ENCODE results near the gene FBF1.

Gene FBF1

GRCh38 chr17:75950421-75950820 is 9.6 kb upstream of the FBF1 start:
- Histone ChIP-seq H3K14ac (ENCODE audit: low read length in 2 of 2) (no peak overlapping the region), H3K4ac (ENCODE audit: low read depth in 1 of 2, low read length in 2 of 2) (no peak overlapping the region), H2AK5ac (ENCODE audit: low read length, severe bottlenecking) (no peak overlapping the region), H3K9me3 (ENCODE audit: control insufficient read depth, low read length) (no peaks in the 10 kb centered on the region), H2BK120ac (ENCODE audit: low read depth, low read length) (no peak overlapping the region), H3K18ac (ENCODE audit: low read depth in 1 of 2, low read length in 2 of 2) (no peak overlapping the region), H3K4me1 (ENCODE audit: control insufficient read depth, insufficient read depth, low read depth, low read length) (peaks cover 3% of the 10 kb centered on the region), H3K27me3 (ENCODE audit: control insufficient read depth in 1 of 2, insufficient read depth in 1 of 2, low read length in 2 of 2) (no peaks in the 10 kb centered on the region), H3K4me3 (ENCODE audit: insufficient read depth in 1 of 2, low read depth in 1 of 2, low read length in 2 of 2) (no peak overlapping the region), H3K9ac (ENCODE audit: low read length) (no peak overlapping the region), H2BK15ac (ENCODE audit: low read depth, poor library complexity, severe bottlenecking) (no peak overlapping the region), H4K8ac (ENCODE audit: low read length) (no peak overlapping the region), H2BK5ac (ENCODE audit: low read depth, low read length, poor library complexity, severe bottlenecking) (no peak overlapping the region), H3K79me1 (replicated peaks; ENCODE audit: low read length, poor library complexity, severe bottlenecking) (peaks cover 10% of the 10 kb centered on the region), H4K91ac (ENCODE audit: low read length) (no peak overlapping the region), H3K27ac (ENCODE audit: low read length, poor library complexity, severe bottlenecking) (no peak overlapping the region), H2BK12ac (ENCODE audit: low read length in 2 of 2) (no peak overlapping the region), H3K4me2 (ENCODE audit: low read length, poor library complexity, severe bottlenecking) (no peak overlapping the region), H3K23ac (ENCODE audit: low read length in 2 of 2) (peak overlapping the region in 1 of 2 experiments; percentile 9), H2AFZ (ENCODE audit: low read depth, low read length) (no peak overlapping the region), H3K36me3 (ENCODE audit: control insufficient read depth in 1 of 2, insufficient read depth in 2 of 2, low read depth in 1 of 2, low read length in 2 of 2) (peaks cover 60 to 91% of the 10 kb centered on the region in 2 experiments)
- DNase-seq, result no peak
- WGBS, result 97% methylated on average over 4 of the region's 6 CpGs

GRCh38 chr17:75945211-75945610 is 4.4 kb upstream of the FBF1 start:
- H2BK120ac ChIP-seq (ENCODE audit: low read depth, low read length), result no peak overlapping the region
- H2AFZ ChIP-seq (ENCODE audit: low read depth, low read length), result no peak overlapping the region
- no peak overlapping the region for H4K91ac ChIP-seq (ENCODE audit: low read length)
- no peak overlapping the region for H4K8ac ChIP-seq (ENCODE audit: low read length)
- H3K14ac ChIP-seq (ENCODE audit: low read length in 2 of 2), result no peak overlapping the region
- H3K27ac ChIP-seq (ENCODE audit: low read length, poor library complexity, severe bottlenecking), result no peak overlapping the region
- H3K4me1 ChIP-seq (ENCODE audit: control insufficient read depth, insufficient read depth, low read depth, low read length), result peaks cover 2% of the 10 kb centered on the region
- H3K36me3 ChIP-seq (ENCODE audit: control insufficient read depth in 1 of 2, insufficient read depth in 2 of 2, low read depth in 1 of 2, low read length in 2 of 2), result peaks cover 41 to 72% of the 10 kb centered on the region in 2 experiments
- H3K4me2 ChIP-seq (ENCODE audit: low read length, poor library complexity, severe bottlenecking), result no peak overlapping the region
- H3K4ac ChIP-seq (ENCODE audit: low read depth in 1 of 2, low read length in 2 of 2), result no peak overlapping the region
- no peak overlapping the region for H2BK12ac ChIP-seq (ENCODE audit: low read length in 2 of 2)
- H2BK15ac ChIP-seq (ENCODE audit: low read depth, poor library complexity, severe bottlenecking), result no peak overlapping the region
- no CpG with 5 or more reads among the region's 2 CpGs for WGBS
- no peak overlapping the region for H2BK5ac ChIP-seq (ENCODE audit: low read depth, low read length, poor library complexity, severe bottlenecking)
- no peak overlapping the region for H3K23ac ChIP-seq (ENCODE audit: low read length in 2 of 2)
- DNase-seq, result no peak
- peaks cover 8% of the 10 kb centered on the region for H3K79me1 ChIP-seq (replicated peaks; ENCODE audit: low read length, poor library complexity, severe bottlenecking)
- H3K27me3 ChIP-seq (ENCODE audit: control insufficient read depth in 1 of 2, insufficient read depth in 1 of 2, low read length in 2 of 2), result no peaks in the 10 kb centered on the region
- H3K4me3 ChIP-seq (ENCODE audit: insufficient read depth in 1 of 2, low read depth in 1 of 2, low read length in 2 of 2), result no peak overlapping the region
- no peaks in the 10 kb centered on the region for H3K9me3 ChIP-seq (ENCODE audit: control insufficient read depth, low read length)
- H3K18ac ChIP-seq (ENCODE audit: low read depth in 1 of 2, low read length in 2 of 2), result no peak overlapping the region
- H3K9ac ChIP-seq (ENCODE audit: low read length), result no peak overlapping the region
- H2AK5ac ChIP-seq (ENCODE audit: low read length, severe bottlenecking), result no peak overlapping the region

- peaks cover 6% of the 10 kb centered on the region for H3K79me1 ChIP-seq (replicated peaks; ENCODE audit: low read length, poor library complexity, severe bottlenecking)
- H3K27ac ChIP-seq (ENCODE audit: low read length, poor library complexity, severe bottlenecking), result no peak overlapping the region
- no peak overlapping the region for H3K9ac ChIP-seq (ENCODE audit: low read length)
- DNase-seq, result no peak
- no peak overlapping the region for H4K8ac ChIP-seq (ENCODE audit: low read length)
- no peak overlapping the region for H2BK120ac ChIP-seq (ENCODE audit: low read depth, low read length)
- no peak overlapping the region for H2BK12ac ChIP-seq (ENCODE audit: low read length in 2 of 2)
- peaks cover 27 to 55% of the 10 kb centered on the region in 2 experiments for H3K36me3 ChIP-seq (ENCODE audit: control insufficient read depth in 1 of 2, insufficient read depth in 2 of 2, low read depth in 1 of 2, low read length in 2 of 2)
- H3K4me2 ChIP-seq (ENCODE audit: low read length, poor library complexity, severe bottlenecking), result no peak overlapping the region
- H3K23ac ChIP-seq (ENCODE audit: low read length in 2 of 2), result no peak overlapping the region
- no peak overlapping the region for H3K4me3 ChIP-seq (ENCODE audit: insufficient read depth in 1 of 2, low read depth in 1 of 2, low read length in 2 of 2)
- no peak overlapping the region for H2BK5ac ChIP-seq (ENCODE audit: low read depth, low read length, poor library complexity, severe bottlenecking)
- H3K9me3 ChIP-seq (ENCODE audit: control insufficient read depth, low read length), result no peaks in the 10 kb centered on the region
- WGBS, result 71% methylated on average over 1 of the region's 1 CpG
- no peak overlapping the region for H3K4ac ChIP-seq (ENCODE audit: low read depth in 1 of 2, low read length in 2 of 2)
- H2AFZ ChIP-seq (ENCODE audit: low read depth, low read length), result no peak overlapping the region
- peaks cover 3% of the 10 kb centered on the region for H3K4me1 ChIP-seq (ENCODE audit: control insufficient read depth, insufficient read depth, low read depth, low read length)
- H3K18ac ChIP-seq (ENCODE audit: low read depth in 1 of 2, low read length in 2 of 2), result no peak overlapping the region
- no peak overlapping the region for H4K91ac ChIP-seq (ENCODE audit: low read length)
- H3K14ac ChIP-seq (ENCODE audit: low read length in 2 of 2), result no peak overlapping the region
- H3K27me3 ChIP-seq (ENCODE audit: control insufficient read depth in 1 of 2, insufficient read depth in 1 of 2, low read length in 2 of 2), result no peaks in the 10 kb centered on the region
- H2BK15ac ChIP-seq (ENCODE audit: low read depth, poor library complexity, severe bottlenecking), result no peak overlapping the region
- no peak overlapping the region for H2AK5ac ChIP-seq (ENCODE audit: low read length, severe bottlenecking)
Measured at GRCh38 chr17:75943491-75943890, 2.6 kb upstream of the FBF1 start.

GRCh38 chr17:75942473-75942872 is 1.6 kb upstream of the FBF1 start:
- Histone ChIP-seq H3K4me2 (ENCODE audit: low read length, poor library complexity, severe bottlenecking) (no peak overlapping the region), H3K14ac (ENCODE audit: low read length in 2 of 2) (no peak overlapping the region), H2AFZ (ENCODE audit: low read depth, low read length) (no peak overlapping the region), H3K27ac (ENCODE audit: low read length, poor library complexity, severe bottlenecking) (no peak overlapping the region), H3K36me3 (ENCODE audit: control insufficient read depth in 1 of 2, insufficient read depth in 2 of 2, low read depth in 1 of 2, low read length in 2 of 2) (peaks cover 23 to 45% of the 10 kb centered on the region in 2 experiments), H4K8ac (ENCODE audit: low read length) (no peak overlapping the region), H2BK120ac (ENCODE audit: low read depth, low read length) (no peak overlapping the region), H3K4ac (ENCODE audit: low read depth in 1 of 2, low read length in 2 of 2) (no peak overlapping the region), H2BK15ac (ENCODE audit: low read depth, poor library complexity, severe bottlenecking) (no peak overlapping the region), H3K27me3 (ENCODE audit: control insufficient read depth in 1 of 2, insufficient read depth in 1 of 2, low read length in 2 of 2) (no peaks in the 10 kb centered on the region), H3K79me1 (replicated peaks; ENCODE audit: low read length, poor library complexity, severe bottlenecking) (peaks cover 6% of the 10 kb centered on the region), H3K9me3 (ENCODE audit: control insufficient read depth, low read length) (no peaks in the 10 kb centered on the region), H3K4me3 (ENCODE audit: insufficient read depth in 1 of 2, low read depth in 1 of 2, low read length in 2 of 2) (no peak overlapping the region), H3K4me1 (ENCODE audit: control insufficient read depth, insufficient read depth, low read depth, low read length) (peaks cover 5% of the 10 kb centered on the region), H2BK5ac (ENCODE audit: low read depth, low read length, poor library complexity, severe bottlenecking) (no peak overlapping the region), H2BK12ac (ENCODE audit: low read length in 2 of 2) (no peak overlapping the region), H3K23ac (ENCODE audit: low read length in 2 of 2) (no peak overlapping the region), H3K9ac (ENCODE audit: low read length) (no peak overlapping the region), H3K18ac (ENCODE audit: low read depth in 1 of 2, low read length in 2 of 2) (no peak overlapping the region), H2AK5ac (ENCODE audit: low read length, severe bottlenecking) (no peak overlapping the region), H4K91ac (ENCODE audit: low read length) (no peak overlapping the region)
- 100% methylated on average over 1 of the region's 4 CpGs for WGBS
- DNase-seq, result no peak

Data from mesenchymal stem cell (in vitro differentiated cells and primary cell).